Activated CD4-positive, alpha-beta T cell treated with anti-CD3 and anti-CD28 coated beads for 48 hours (primary cell): ENCODE results near the gene WDR18.

ENCODE experiments used
- DNase-seq: peaks from one replicate; pipeline ENCODE4 v3.0.0-alpha.2; 2020

WDR18 gene

GRCh38 chr19:966485-967088 is 17.6 kb upstream of the WDR18 start:
- DNase-seq: no peak

- no peak for DNase-seq
Observed at GRCh38 chr19:970695-971094, 13.4 kb upstream of the WDR18 start.

- no peak for DNase-seq
Observed at GRCh38 chr19:971795-972194, 12.3 kb upstream of the WDR18 start.

GRCh38 chr19:972281-972680 is 11.9 kb upstream of the WDR18 start:
- DNase-seq: no peak

- DNase-seq: no peak
Observed at GRCh38 chr19:973726-974563, 10.2 kb upstream of the WDR18 start.

GRCh38 chr19:974564-975257 is 9.4 kb upstream of the WDR18 start:
- no peak for DNase-seq

- no peak for DNase-seq
Observed at GRCh38 chr19:976476-976875, 7.7 kb upstream of the WDR18 start.

- no peak for DNase-seq
Observed at GRCh38 chr19:977058-977464, 7.1 kb upstream of the WDR18 start.

- DNase-seq: no peak
Observed at GRCh38 chr19:979318-979741, 4.8 kb upstream of the WDR18 start.

GRCh38 chr19:980133-980998 is 3.8 kb upstream of the WDR18 start:
- DNase-seq: no peak

GRCh38 chr19:982567-983170 is 1.5 kb upstream of the WDR18 start:
- DNase-seq: peak; percentile 81

GRCh38 chr19:986083-986482 is 1.9 kb downstream of the WDR18 start:
- no peak for DNase-seq

- no peak for DNase-seq
Observed at GRCh38 chr19:988081-988480, 3.9 kb downstream of the WDR18 start.

GRCh38 chr19:988510-988909 is 4.4 kb downstream of the WDR18 start:
- DNase-seq: no peak

GRCh38 chr19:989381-990081 is 5.4 kb downstream of the WDR18 start:
- no peak for DNase-seq

- DNase-seq: no peak
Observed at GRCh38 chr19:990119-990571, 6.0 kb downstream of the WDR18 start.

GRCh38 chr19:990746-991145 is 6.6 kb downstream of the WDR18 start:
- no peak for DNase-seq

GRCh38 chr19:991174-991931 is 7.2 kb downstream of the WDR18 start:
- DNase-seq: peak; percentile 89

- no peak for DNase-seq
Observed at GRCh38 chr19:991932-992669, 8.0 kb downstream of the WDR18 start.

GRCh38 chr19:992670-993055 is 8.5 kb downstream of the WDR18 start:
- no peak for DNase-seq
